Measurements from ENCODE around the gene QRFP.
"Not testable (repeated sequence)": the region's sequence is repeated elsewhere in the genome, so short reads cannot be mapped to it uniquely, and the experiment has no call there.

The QRFP gene

GRCh38 chr9:130869250-130869649 lies 27.4 kb downstream of the QRFP start:
- no peak for DNase-seq

GRCh38 chr9:130868230-130868629 lies 28.4 kb downstream of the QRFP start:
- no peak for DNase-seq

- no peak for DNase-seq
Measured at GRCh38 chr9:130867556-130867955, 29.1 kb downstream of the QRFP start.

- DNase-seq = peak; percentile 52
Measured at GRCh38 chr9:130866474-130866965, 30.1 kb downstream of the QRFP start.

- DNase-seq = no peak
Measured at GRCh38 chr9:130865921-130866320, 30.7 kb downstream of the QRFP start.

- no peak for DNase-seq
Measured at GRCh38 chr9:130864541-130864940, 32.1 kb downstream of the QRFP start.

- DNase-seq = no peak
Measured at GRCh38 chr9:130862747-130863146, 33.9 kb downstream of the QRFP start.

- no peak for DNase-seq
Measured at GRCh38 chr9:130862217-130862616, 34.4 kb downstream of the QRFP start.

GRCh38 chr9:130861372-130862180 lies 35.0 kb downstream of the QRFP start:
- DNase-seq = no peak

- no peak for DNase-seq
Measured at GRCh38 chr9:130860458-130861316, 35.9 kb downstream of the QRFP start.

GRCh38 chr9:130858739-130859705 lies 37.6 kb downstream of the QRFP start:
- DNase-seq = no peak

GRCh38 chr9:130857864-130858738 lies 38.5 kb downstream of the QRFP start:
- DNase-seq = no peak

- no peak for DNase-seq
Measured at GRCh38 chr9:130856474-130856873, 40.1 kb downstream of the QRFP start.

- no peak for DNase-seq
Measured at GRCh38 chr9:130854835-130855234, 41.8 kb downstream of the QRFP start.

GRCh38 chr9:130854092-130854491 lies 42.5 kb downstream of the QRFP start:
- no peak for DNase-seq

- no peak for DNase-seq
Measured at GRCh38 chr9:130852801-130853200, 43.8 kb downstream of the QRFP start.

- DNase-seq = no peak
Measured at GRCh38 chr9:130849356-130849755, 47.3 kb downstream of the QRFP start.

GRCh38 chr9:130848514-130848913 lies 48.1 kb downstream of the QRFP start:
- DNase-seq = not testable (repeated sequence)

GRCh38 chr9:130847306-130848217 lies 49.0 kb downstream of the QRFP start:
- DNase-seq = no peak
